ENCODE measurements around the gene MTOR.
A peak's percentile ranks its signal among the peaks of the same experiment; 100 is the strongest.
"Not testable (repeated sequence)": the region's sequence is repeated elsewhere in the genome, so short reads cannot be mapped to it uniquely, and the experiment has no call there.

Gene MTOR

GRCh38 chr1:11279630-11280029 lies 17.3 kb upstream of the MTOR start:
- peak; percentile 42 for DNase-seq

DNA sequence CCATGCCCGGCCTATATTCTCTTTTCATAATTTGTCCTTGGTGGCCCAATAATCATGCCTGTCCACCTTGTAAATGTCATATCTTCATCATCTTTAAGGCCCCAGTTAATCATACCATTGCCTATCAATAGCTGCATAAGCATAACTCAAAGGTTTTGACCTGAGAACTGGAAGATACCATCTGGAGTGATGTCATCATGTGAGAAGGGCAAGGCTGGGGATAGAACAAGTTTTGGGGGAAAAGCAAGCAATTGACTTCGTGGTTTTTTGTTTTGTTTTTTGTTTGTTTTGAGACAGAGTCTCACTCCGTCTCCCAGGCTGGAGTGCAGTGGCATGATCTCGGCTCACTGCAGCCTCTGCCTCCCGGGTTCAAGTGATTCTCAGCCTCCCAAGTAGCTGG lies 16.8 kb upstream of the MTOR start:
- DNase-seq: no peak

DNA sequence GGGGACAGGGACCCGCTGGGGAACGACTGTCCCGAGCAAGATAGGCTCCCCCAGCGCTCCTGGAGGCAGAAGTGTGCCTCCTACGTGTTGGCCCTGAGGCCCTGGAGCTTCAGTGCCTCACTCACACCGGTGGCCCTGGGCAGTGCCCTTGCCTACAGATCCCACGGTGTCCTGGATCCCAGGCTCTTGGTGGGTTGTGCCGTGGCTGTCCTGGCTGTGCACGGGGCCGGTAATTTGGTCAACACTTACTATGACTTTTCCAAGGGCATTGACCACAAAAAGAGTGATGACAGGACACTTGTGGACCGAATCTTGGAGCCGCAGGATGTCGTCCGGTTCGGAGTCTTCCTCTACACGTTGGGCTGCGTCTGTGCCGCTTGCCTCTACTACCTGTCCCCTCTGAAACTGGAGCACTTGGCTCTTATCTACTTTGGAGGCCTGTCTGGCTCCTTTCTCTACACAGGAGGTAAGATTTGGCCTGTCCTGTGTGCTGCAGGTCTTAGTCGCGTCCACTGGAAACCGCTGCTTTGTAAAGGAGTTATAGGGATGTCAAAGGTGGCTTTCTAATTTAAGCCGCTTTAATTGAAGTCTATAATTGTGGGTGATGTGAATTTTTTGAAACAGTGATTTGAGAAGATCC lies 11.4 kb upstream of the MTOR start:
- DNase-seq: peak; percentile 51

GRCh38 chr1:11272832-11273594 lies 10.7 kb upstream of the MTOR start, which contains the start of gene UBIAD1:
Gene UBIAD1 (plus strand): TSS chr1:11273198. CDS start chr1:11273532, 334 bp downstream.
- peak; percentile 85 for DNase-seq

- DNase-seq: peak; percentile 69
Observed at GRCh38 chr1:11272544-11272831, 10.1 kb upstream of the MTOR start.

DNA sequence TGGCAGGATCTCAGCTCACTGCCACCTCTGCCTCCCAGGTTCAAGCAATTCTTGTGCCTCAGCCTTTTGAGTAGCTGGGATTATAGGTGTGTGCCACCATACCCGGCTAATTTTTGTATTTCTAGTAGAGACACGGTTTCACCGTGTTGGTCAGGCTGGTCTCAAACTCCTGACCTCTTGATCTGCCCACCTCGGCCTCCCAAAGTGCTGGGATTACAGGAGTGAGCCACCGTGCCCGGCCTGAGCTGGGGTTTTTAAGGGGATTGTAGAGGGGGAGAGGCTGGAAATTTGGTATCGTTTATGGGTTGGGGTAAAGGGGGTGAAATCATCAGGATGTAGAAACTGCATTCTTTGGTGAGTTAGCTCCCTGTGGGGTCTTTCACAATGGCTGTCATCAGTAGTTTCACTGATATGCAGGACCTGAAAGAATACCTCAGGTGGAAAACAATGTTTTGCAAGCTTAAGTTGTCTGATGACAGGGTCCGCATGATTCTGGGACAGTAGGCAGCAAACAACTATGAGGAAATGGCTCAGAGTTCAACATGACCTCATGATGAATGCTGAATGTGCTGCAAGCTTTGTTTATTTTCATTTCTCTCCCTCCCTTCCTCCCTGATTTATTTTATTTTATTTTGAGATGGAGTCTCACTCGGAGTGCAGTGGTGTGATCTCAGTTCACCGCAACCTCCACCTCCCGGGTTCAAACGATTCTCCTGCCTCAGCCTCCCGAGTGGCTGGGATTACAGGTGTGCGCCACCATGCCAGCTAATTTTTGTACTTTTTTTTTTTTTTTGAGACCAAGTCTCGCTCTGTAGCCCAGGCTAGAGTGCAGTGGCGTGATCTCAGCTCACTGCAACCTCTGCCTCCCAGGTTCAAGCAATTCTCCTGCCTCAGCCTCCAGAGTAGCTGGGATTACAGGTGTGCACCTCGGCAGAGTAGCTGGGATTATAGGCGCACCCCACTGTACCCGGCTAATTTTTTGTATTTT lies 5.3 kb upstream of the MTOR start:
- not testable (repeated sequence) for DNase-seq

- DNase-seq: no peak
Observed at GRCh38 chr1:11266268-11267074, 4.1 kb upstream of the MTOR start.

DNA sequence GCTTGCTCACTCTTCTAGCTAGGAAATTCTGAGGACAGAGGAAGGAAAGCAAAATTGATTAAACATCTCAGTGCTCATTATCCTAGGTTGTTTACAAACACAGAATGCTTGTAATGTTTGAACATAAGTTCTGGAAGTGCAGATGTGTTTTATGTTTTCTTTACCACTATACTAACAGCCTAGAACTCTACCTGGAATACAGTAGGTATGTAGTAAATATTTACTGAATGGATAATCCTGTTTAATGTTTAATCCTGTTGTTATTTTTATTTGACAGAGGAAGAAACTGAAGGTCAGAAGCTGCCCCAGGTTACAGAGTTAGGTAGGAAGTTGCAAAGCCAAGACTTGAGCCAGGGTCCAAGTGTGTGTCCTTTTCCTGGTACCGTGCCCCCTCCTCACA lies 6.1 kb downstream of the MTOR start:
- DNase-seq: no peak

- DNase-seq: no peak
Observed at GRCh38 chr1:11253226-11253625, 9.1 kb downstream of the MTOR start.

DNA sequence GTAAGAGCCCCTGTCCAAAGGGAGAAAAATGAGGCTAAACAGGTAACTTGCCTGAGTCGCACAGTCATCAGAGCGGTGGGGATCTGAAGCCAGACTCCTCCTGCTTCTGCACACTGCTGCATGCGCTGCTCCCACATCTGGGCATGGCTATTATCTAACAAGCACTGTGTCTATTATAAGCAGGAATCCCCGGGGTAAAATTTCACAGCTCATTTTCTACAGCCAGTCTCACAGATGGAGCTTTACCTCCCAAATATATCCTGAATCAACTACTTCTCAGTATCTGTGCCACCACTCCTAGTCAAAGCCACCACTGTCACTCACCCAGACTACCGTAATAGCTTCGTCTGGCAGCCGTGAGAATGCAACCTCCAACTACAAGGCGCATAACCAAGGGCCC lies 9.8 kb downstream of the MTOR start:
- DNase-seq: no peak

- DNase-seq: no peak
Observed at GRCh38 chr1:11248169-11248568, 14.2 kb downstream of the MTOR start.

DNA sequence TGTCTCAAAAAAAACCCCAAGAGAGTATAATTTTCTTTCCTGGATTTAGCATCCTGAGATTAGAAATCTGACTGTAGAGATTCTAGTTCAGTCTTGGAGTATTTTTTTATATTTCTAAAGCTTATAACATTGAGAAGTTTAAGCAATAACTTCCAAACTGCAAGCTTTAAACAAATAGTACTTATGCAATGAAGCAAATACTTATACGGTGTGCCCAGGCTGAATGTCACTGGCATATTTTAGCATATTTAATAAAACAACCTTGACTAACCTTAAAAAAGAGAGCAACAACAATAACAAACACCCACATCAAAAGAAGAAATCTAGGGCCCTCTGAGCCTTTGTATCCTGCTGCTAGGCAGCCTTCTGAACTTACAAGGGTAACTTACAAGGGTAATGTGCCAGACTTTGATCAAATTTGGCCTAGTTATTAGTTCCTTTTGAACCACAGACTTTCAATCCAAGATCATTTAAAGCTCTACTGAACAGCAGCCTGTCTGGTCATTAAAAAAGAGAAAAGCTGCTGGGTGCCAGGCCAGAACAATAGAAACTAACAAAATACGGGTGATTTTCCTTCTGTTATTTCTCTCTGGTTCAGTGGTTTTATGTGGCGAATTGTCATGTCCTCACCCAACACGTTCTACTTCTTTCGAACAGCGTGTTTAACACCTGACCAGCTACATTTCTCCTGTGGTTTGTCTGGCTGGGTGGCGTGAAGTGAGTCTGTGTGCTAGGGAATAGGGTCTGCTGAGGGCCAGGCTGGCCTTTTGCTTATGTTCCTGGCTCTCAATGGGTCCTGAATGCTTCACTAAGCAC lies 16.2 kb downstream of the MTOR start:
- DNase-seq: no peak

GRCh38 chr1:11245248-11245647 lies 17.1 kb downstream of the MTOR start:
- DNase-seq: no peak

DNA sequence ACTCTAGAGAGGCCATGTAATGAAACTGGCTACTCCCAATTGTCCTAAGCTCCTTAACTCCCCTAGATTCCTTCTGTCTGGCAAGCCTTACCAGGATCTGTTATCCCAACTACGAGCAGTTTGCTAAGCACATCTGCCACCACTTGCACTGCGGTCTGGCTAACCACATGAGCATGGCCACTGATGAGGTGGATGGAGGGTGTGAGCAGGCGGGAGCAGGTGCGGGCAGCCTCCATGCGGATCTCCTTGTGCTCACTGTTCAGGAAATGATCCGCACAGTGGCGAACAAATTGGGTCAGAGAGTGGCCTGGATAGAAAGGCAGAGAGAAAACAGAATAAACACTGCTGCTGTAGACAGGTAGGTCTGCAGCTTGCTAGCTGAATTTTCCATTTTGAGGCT lies 24.0 kb downstream of the MTOR start:
- no peak for DNase-seq

DNA sequence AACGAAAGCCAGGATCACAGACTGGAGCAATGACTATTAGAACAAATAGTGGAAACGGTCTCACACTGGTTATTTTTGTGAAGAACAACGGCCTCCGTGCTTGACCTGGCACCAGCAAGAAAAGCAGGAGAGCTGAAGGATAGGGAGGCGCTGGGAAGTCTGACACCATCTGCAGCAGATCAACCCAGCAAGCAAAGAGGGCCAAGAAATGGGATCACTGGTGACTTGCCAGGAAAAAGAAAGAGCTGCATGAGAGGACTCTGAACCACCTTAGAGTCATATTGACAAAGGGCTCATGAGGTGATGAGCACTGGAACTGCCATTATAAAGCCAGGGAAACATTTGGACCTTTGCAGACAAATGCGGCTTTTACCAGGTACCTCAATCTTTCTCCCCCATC lies 25.0 kb downstream of the MTOR start:
- no peak for DNase-seq

DNA sequence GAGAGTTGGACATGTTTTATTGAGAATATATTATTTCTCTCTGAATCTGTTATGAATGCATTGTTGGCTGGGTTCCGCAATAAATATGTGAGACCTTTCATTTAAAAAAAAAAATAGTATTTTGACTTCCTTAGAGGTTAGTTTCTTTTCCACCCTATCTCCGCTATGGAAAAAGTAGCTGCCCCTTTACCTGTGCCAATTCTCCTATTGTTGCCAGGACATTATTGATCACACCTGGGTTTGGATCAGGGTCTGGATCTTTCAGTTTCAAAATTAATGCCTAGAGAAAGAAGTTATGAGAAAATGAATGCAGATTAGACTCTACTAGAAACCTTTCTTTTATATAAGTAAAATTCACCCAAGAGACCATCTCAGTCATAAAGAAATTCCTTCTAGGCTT lies 29.1 kb downstream of the MTOR start:
- DNase-seq: no peak

DNA sequence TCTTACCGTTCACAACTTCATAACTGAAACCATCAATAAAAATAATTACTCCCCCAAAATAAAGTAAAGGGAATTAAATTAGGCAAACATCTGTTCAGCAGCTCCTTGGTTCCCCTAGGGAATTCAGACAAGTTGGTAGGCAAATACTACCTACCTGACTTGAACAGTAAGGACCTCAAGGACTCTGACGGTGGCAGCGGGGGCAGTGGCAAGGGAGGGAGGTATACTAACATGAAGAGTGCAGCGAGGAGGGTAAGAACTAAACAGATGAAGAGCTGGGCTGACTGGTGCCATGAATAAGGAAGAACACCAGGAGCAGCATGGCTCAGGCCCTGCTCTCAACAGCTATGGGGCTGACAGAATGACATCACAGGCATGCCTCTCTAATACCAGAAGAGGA lies 33.1 kb downstream of the MTOR start:
- no peak for DNase-seq

GRCh38 chr1:11227106-11228077 lies 35.0 kb downstream of the MTOR start:
- no peak for DNase-seq

GRCh38 chr1:11216074-11216473 lies 46.3 kb downstream of the MTOR start:
- no peak for DNase-seq

DNA sequence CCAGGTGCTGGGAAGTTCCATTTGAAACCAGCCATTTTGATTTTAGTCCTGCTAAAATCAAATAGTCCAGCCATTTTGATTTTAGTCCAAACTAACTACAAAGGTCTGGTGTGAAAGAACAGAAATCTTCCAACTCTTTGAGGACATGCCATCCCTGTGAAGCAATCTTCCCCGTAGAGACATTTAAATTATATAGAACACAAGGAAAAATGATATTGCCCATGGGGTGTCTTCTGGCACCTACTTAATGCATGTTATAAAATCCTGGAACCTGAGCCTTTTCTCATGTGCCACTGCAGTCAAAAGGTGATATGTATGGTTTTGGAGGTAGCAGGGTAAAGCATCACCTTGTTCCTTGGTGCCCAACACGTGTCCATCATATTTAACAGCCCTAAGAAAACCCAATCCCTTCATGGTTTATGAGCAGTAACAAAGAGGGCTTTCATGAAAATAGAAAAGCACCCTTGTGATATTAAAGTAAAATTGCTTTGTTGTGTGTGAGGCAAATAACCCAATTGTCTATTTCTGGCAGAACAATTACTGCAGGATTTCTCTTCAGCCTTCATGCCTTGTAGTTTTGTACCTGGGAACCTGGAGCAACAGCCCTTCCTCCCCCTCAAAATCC lies 46.9 kb downstream of the MTOR start:
- DNase-seq: no peak

All from hematopoietic multipotent progenitor cell treated with erythropoietin and hydrocortisone succinate and interleukin-3 and kit ligand, for 8 days (in vitro differentiated cells).